A549 (cell line): Measurements from ENCODE around the gene IDUA. TPM values are rescaled to one million over a fixed set of nuclear protein-coding genes. Genes with fewer than 3 reads are reported as not detected.

Source experiments
- ATAC-seq, 2 experiments: fragments of 200-7000 bp in 1 of 2; fragments of >200 bp in 1 of 2; cut with Nextera tagmentation in 1 of 2; cut with Tn5 transposase in 1 of 2; 3 replicates each; pipeline versions ENCODE4 v1.8.0 to v1.9.1; 2018 to 2020; ENCODE audit warnings: mild to moderate bottlenecking in 1 of 2, moderate library complexity in 1 of 2
- CTCF ChIA-PET: fragments of 300-600 bp; sonication (Branson Sonifier 250); formaldehyde crosslinking; extraction: SDS; loops from one replicate; lab custom pipeline; 2021; ENCODE audit warnings: antibody characterized with exemption, inconsistent platforms; lab: Yijun Ruan, JAX
- POLR2A ChIA-PET: fragments of 350-600 bp; formaldehyde crosslinking; extraction: SDS; loops from one replicate; lab custom pipeline; 2021; ENCODE audit warnings: antibody characterized with exemption, inconsistent platforms; lab: Yijun Ruan, JAX
- DNase-seq, 2 experiments: peaks; one replicate each; pipeline versions ENCODE4 v3.0.0 to v3.0.0-alpha.2; 2011 to 2016; ENCODE audit warnings: low read depth in 1 of 2, low spot score in 1 of 2
- FAIRE-seq: peaks from 2 replicates; lab custom pipeline; 2011; peaks lifted over from hg19 to GRCh38; lab: Jason Lieb, UNC
- H3K27ac ChIP-seq, 2 experiments: fragments of >200 bp; sonication (Bioruptor Twin); formaldehyde crosslinking; 3 replicates each; pipeline ENCODE4 v1.5.1; 2016 to 2017
- H3K4me1 ChIP-seq: fragments of >200 bp; sonication (Bioruptor Twin); formaldehyde crosslinking; 3 replicates; pipeline ENCODE4 v1.6.1; 2016
- H3K4me2 ChIP-seq: fragments of >200 bp; sonication (Bioruptor Twin); formaldehyde crosslinking; 3 replicates; pipeline ENCODE4 v1.6.1; 2016
- H3K4me3 ChIP-seq: fragments of >200 bp; sonication (Bioruptor Twin); formaldehyde crosslinking; 3 replicates; pipeline ENCODE4 v1.5.1; 2016
- H3K9me3 ChIP-seq: fragments of >200 bp; sonication (Bioruptor Twin); formaldehyde crosslinking; 3 replicates; pipeline ENCODE4 v1.6.1; 2016
- ATOH8 ChIP-seq: fragments of 250-450 bp; sonication (Bioruptor Pico); IDR thresholded peaks from 2 replicates; pipeline ENCODE4 v1.5.0; 2020; ENCODE audit warnings: low read depth, mild to moderate bottlenecking, moderate library complexity
- CEBPB ChIP-seq, 2 experiments: fragments of >200 bp in 1 of 2; sonication (Bioruptor Twin) in 1 of 2; formaldehyde crosslinking in 1 of 2; IDR thresholded peaks; 2 replicates each; pipeline ENCODE4 v1.6.1; 2012 to 2016
- CHD2 ChIP-seq: fragments of 150-350 bp; IDR thresholded peaks from 2 replicates; pipeline ENCODE4 v1.6.1; 2014; ENCODE audit warnings: low read length; ENCODE audit not compliant: partially characterized antibody
- CHD4 ChIP-seq: fragments of 200-600 bp; sonication (generic); IDR thresholded peaks from 2 replicates; pipeline ENCODE4 v1.6.1; 2016; ENCODE audit warnings: antibody characterized with exemption, mild to moderate bottlenecking, borderline replicate concordance
- EHMT2 ChIP-seq: fragments of 200-600 bp; sonication (generic); IDR thresholded peaks from 2 replicates; pipeline ENCODE4 v1.6.1; 2016; ENCODE audit warnings: antibody characterized with exemption, low read depth, mild to moderate bottlenecking, moderate library complexity
- ELK1 ChIP-seq: fragments of 150-350 bp; IDR thresholded peaks from 2 replicates; pipeline ENCODE4 v1.6.1; 2014; ENCODE audit warnings: low read depth, mild to moderate bottlenecking, low read length
- ESRRA ChIP-seq: fragments of 150-350 bp; IDR thresholded peaks from 2 replicates; pipeline ENCODE4 v1.6.1; 2014; ENCODE audit warnings: mild to moderate bottlenecking, low read length, borderline replicate concordance
- FOXS1 ChIP-seq: fragments of 250-450 bp; sonication (Bioruptor Pico); IDR thresholded peaks from 2 replicates; pipeline ENCODE4 v1.5.0; 2020; ENCODE audit warnings: mild to moderate bottlenecking, moderate library complexity
- HMGXB4 ChIP-seq: fragments of 250-450 bp; sonication (Bioruptor Pico); IDR thresholded peaks from 2 replicates; pipeline ENCODE4 v1.5.0; 2021; ENCODE audit warnings: mild to moderate bottlenecking, moderate library complexity, borderline replicate concordance
- JUNB ChIP-seq: fragments of >200 bp; sonication (Bioruptor Twin); formaldehyde crosslinking; IDR thresholded peaks from 2 replicates; pipeline ENCODE4 v1.6.1; 2016
- KDM1A ChIP-seq: fragments of 200-600 bp; sonication (generic); IDR thresholded peaks from 2 replicates; pipeline ENCODE4 v1.6.1; 2016; ENCODE audit warnings: low read depth, mild to moderate bottlenecking
- KDM5A ChIP-seq: fragments of 200-600 bp; sonication (generic); IDR thresholded peaks from 2 replicates; pipeline ENCODE4 v1.6.1; 2016; ENCODE audit warnings: antibody characterized with exemption, mild to moderate bottlenecking
- MAFK ChIP-seq: fragments of 450-650 bp; IDR thresholded peaks from 2 replicates; pipeline ENCODE4 v1.6.1; 2014; ENCODE audit not compliant: partially characterized antibody
- NR3C1 ChIP-seq: fragments of >200 bp; sonication (Bioruptor Twin); formaldehyde crosslinking; IDR thresholded peaks from 3 replicates; pipeline ENCODE4 v1.6.1; 2017
- PHF8 ChIP-seq: fragments of 200-600 bp; sonication (generic); IDR thresholded peaks from 2 replicates; pipeline ENCODE4 v1.6.1; 2016; ENCODE audit warnings: low read depth, mild to moderate bottlenecking, antibody characterized with exemption, moderate library complexity, borderline replicate concordance
- POLR2A ChIP-seq: IDR thresholded peaks from 2 replicates; pipeline ENCODE4 v1.6.1; 2012; ENCODE audit warnings: mild to moderate bottlenecking, low read length
- POLR2AphosphoS2 ChIP-seq: conservative IDR thresholded peaks from 2 replicates; pipeline ENCODE4 v1.6.1; 2012; ENCODE audit warnings: low read length, improper control_type of control experiment, inconsistent platforms
- RAD21 ChIP-seq, 2 experiments: fragments of >200 bp in 1 of 2; sonication (Bioruptor Twin) in 1 of 2; formaldehyde crosslinking in 1 of 2; IDR thresholded peaks in 1 of 2; conservative IDR thresholded peaks in 1 of 2; 2 replicates in 1 of 2; 3 replicates in 1 of 2; pipeline ENCODE4 v1.6.1; 2012 to 2018; ENCODE audit warnings: inconsistent platforms in 1 of 2
- REST ChIP-seq: fragments of 200-600 bp; sonication (generic); IDR thresholded peaks from 2 replicates; pipeline ENCODE4 v1.6.1; 2016; ENCODE audit warnings: antibody characterized with exemption, mild to moderate bottlenecking, moderate library complexity
- SREBF2 ChIP-seq: fragments of 450-650 bp; IDR thresholded peaks from 2 replicates; pipeline ENCODE4 v1.6.1; 2014; ENCODE audit warnings: mild to moderate bottlenecking, moderate library complexity
- TP53 ChIP-seq: fragments of 250-450 bp; sonication (Bioruptor Pico); IDR thresholded peaks from 2 replicates; pipeline ENCODE4 v1.5.0; 2021; ENCODE audit warnings: mild to moderate bottlenecking, moderate library complexity
- ZFP36 ChIP-seq: fragments of 450-650 bp; IDR thresholded peaks from 2 replicates; pipeline ENCODE4 v1.6.1; 2014; ENCODE audit warnings: borderline replicate concordance; ENCODE audit not compliant: partially characterized antibody
- WGBS: methylation state at CpG from one replicate; pipeline ENCODE4 v1.1.6; 2017; ENCODE audit errors: missing lambda C conversion rate; 5-methylcytosine and 5-hydroxymethylcytosine counted together
- polyA plus RNA-seq, 4 experiments: library from polyadenylated mRNA; depleted of rRNA in 3 of 4; stranded (reverse); fragments of >200 nt; fragmentation: RNase III in 1 of 4; extraction: RNeasy Plus Mini Kit Qiagen cat#74134 plus additional on column Dnase treatment in 1 of 4; gene quantifications; 2 replicates in 3 of 4; 3 replicates in 1 of 4; pipeline ENCODE4 v1.2.3, GENCODE V29; 2011 to 2017

Gene IDUA
- polyA plus RNA-seq, 2 of the 4 experiments (the other 2 are of a cell fraction): 3.1 to 19.4 TPM

GRCh38 chr4:984336-985054 is 2.3 kb upstream of the IDUA start:
- Histone ChIP-seq H3K4me1 (peaks cover 10% of the 10 kb centered on the region; the same call in 2 of the 3 replicates), H3K9me3 (no peaks in the 10 kb centered on the region), H3K4me2 (peak overlapping the region; percentile 83), H3K27ac (peak overlapping the region in 1 of 2 experiments; percentile 44; a peak in 3 of 6 replicates), H3K4me3 (no peak overlapping the region)
- ChIA-PET CTCF (interaction anchor here (1.3 kb wide), 1 partner anchor 8 kb away, joined by 3 read pairs; no protein-coding TSS in a partner anchor), POLR2A (no interaction called here)
- no peak for FAIRE-seq
- no peak for DNase-seq
- 82% methylated on average over 15 of the region's 15 CpGs for WGBS
- TF ChIP-seq CHD2 (no peak), REST (no peak), CEBPB (IDR thresholded peaks at IDR 0.05) (no peak), ESRRA (no peak), NR3C1 (no peak), KDM5A (no peak), RAD21 (conservative IDR thresholded peaks at IDR 0.05 in 1 of 2, IDR thresholded peaks at IDR 0.05 in 1 of 2) (no peak), ATOH8 (no peak), JUNB (no peak), POLR2A (no peak)
- no peak for ATAC-seq

GRCh38 chr4:985123-985830 is 1.6 kb upstream of the IDUA start:
- no peak for FAIRE-seq
- ChIA-PET POLR2A (no interaction called here), CTCF (no interaction called here)
- TF ChIP-seq PHF8: no peak
- TF ChIP-seq SREBF2: no peak
- TF ChIP-seq ATOH8: no peak
- no peak for TF ChIP-seq TP53 (CRISPR knock-in tag)
- TF ChIP-seq ZFP36: no peak
- no peak for TF ChIP-seq FOXS1 (CRISPR knock-in tag)
- TF ChIP-seq MAFK: no peak
- TF ChIP-seq EHMT2: no peak
- TF ChIP-seq ELK1: no peak
- no peak for TF ChIP-seq HMGXB4
- no peak for TF ChIP-seq CHD4
- no peak for TF ChIP-seq KDM1A
- TF ChIP-seq POLR2AphosphoS2: no peak
- Histone ChIP-seq H3K4me1 (peaks cover 10% of the 10 kb centered on the region; the same call in 2 of the 3 replicates), H3K4me2 (peak overlapping the region; percentile 83), H3K4me3 (no peak overlapping the region), H3K27ac (peak overlapping the region in 1 of 2 experiments; percentile 44; a peak in 3 of 6 replicates), H3K9me3 (no peaks in the 10 kb centered on the region)
- ATAC-seq: peak; percentile 17 to 18; a peak in 3 of 6 replicates
- WGBS: 76% methylated on average over 11 of the region's 23 CpGs
- peak in 1 of 2 experiments; percentile 46 for DNase-seq
